ENCODE results near the gene ZNF391.
A peak's percentile ranks its signal among the peaks of the same experiment; 100 is the strongest.
"Not testable (repeated sequence)": the region's sequence is repeated elsewhere in the genome, so short reads cannot be mapped to it uniquely, and the experiment has no call there.

The ZNF391 gene

GRCh38 chr6:27374824-27375612 lies 13.5 kb upstream of the ZNF391 start:
- ChIA-PET CTCF (interaction anchor here (0.9 kb wide), 1 partner anchor 18 kb away, joined by 3 read pairs; no protein-coding TSS in a partner anchor), POLR2A (no interaction called here)
- DNase-seq (ENCODE audit: extremely low spot score), result peak; percentile 79
- TF ChIP-seq CTCF (IDR thresholded peaks at IDR 0.05; ENCODE audit: control extremely low read depth, extremely low read depth, low read depth, missing control alignments), result no peak

DNA sequence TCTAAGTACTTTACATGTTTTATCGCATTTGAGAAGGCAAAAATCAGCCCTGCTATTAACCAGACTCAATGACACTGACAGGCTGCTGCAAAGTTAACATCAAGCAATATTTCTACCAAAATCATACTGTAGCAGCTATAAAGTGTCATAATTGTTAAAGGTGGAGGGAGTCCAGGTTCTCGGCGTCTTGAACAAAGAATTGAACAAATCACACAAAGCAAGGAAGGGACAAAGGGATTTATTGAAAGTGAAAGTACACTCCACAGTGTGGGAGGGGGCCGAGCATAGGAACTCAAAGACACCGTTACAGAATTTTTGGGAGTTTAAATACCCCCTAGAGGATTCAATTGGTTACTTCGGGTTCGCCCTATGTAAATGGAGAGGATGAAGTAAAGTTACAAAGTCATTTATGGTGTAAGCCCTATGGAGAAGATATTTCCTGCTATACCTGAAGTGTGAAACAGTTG lies 12.9 kb upstream of the ZNF391 start:
- DNase-seq (ENCODE audit: extremely low spot score), result no peak
- ChIA-PET POLR2A (no interaction called here), CTCF (no interaction called here)
- TF ChIP-seq CTCF (IDR thresholded peaks at IDR 0.05; ENCODE audit: control extremely low read depth, extremely low read depth, low read depth, missing control alignments), result no peak

DNA sequence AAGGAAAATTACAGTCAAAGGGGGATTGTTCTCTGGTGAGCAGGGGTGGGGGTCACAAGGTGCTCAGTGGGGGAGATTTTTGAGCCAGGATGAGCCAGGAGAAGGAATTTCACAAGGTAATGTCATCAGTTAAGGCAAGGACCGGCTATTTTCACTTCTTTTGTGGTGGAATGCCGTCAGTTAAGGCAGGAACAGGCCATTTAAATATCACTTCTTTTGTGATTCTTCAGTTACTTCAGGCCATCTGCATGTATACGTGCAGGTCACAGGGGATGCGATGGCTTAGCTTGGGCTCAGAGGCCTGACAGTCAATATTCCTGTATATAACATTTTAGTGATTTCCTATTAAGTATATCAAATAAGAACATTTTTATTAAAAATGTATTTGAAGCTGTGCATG lies 10.2 kb upstream of the ZNF391 start:
- CTCF ChIA-PET, POLR2A ChIA-PET: not testable (repeated sequence)

DNA sequence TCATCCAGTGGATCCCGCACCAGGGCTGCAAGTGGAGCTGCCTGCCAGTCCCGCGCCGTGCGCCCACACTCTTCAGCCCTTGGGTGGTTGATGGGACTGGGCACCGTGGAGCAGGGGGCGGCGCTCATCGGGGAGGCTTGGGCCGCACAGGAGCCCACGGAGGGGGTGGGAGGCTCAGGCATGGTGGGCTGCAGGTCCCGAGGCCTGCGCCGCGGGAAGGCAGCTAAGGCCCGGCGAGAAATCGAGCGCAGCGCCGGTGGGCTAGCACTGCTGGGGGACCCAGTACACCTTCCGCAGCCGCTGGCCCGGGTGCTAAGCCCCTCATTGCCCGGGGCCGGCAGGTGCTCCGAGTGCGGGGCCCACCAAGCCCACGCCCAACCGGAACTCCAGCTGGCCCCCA lies 7.6 kb upstream of the ZNF391 start:
- DNase-seq (ENCODE audit: extremely low spot score); CTCF ChIA-PET; POLR2A ChIA-PET: not testable (repeated sequence)

More for the DNA sequence above, 10.2 kb upstream of the ZNF391 start:
- DNase-seq (ENCODE audit: extremely low spot score), result not testable (repeated sequence)

DNA sequence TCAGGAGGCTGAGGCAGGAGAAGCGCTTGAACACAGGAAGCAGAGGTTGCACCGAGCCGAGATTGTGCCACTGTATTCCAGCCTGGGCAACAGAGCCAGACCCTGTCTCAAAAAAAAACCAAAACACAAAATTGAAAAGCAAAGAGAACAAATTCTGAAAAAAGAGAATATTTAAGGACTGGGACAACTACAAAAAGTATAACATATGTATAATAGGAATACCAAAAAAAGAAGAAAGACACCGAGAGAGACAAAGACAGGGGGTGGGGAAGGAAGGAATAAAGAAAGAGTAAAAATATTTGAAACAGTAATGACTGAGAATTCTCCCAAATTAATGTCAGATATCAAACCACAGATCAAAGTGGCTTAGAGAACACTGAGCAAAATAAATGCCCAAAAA lies 5.5 kb upstream of the ZNF391 start:
- ChIA-PET CTCF (no interaction called here), POLR2A (no interaction called here)
- no peak for TF ChIP-seq CTCF (IDR thresholded peaks at IDR 0.05; ENCODE audit: control extremely low read depth, extremely low read depth, low read depth, missing control alignments)
- no peak for DNase-seq (ENCODE audit: extremely low spot score)

DNA sequence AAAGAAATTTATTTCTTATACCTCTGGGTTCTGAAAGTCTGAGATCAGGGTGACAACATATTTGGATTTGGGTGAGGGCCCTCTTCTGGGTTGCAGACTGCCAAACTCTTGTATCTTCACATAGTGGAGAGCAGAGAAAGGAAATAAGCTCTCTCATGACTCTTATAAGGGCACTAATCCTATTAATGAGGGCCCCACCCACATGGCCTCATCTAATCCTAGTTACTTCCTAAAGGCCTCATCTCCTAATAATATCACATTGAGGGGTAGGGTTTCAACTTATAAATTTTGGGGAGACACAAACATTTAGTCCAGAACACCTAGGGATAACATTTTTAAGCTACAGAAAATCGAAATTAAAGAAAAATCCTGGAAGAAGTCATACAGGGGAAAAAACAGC lies 5.1 kb upstream of the ZNF391 start:
- ChIA-PET CTCF (no interaction called here), POLR2A (no interaction called here)
- TF ChIP-seq CTCF (IDR thresholded peaks at IDR 0.05; ENCODE audit: control extremely low read depth, extremely low read depth, low read depth, missing control alignments), result no peak
- no peak for DNase-seq (ENCODE audit: extremely low spot score)

- DNase-seq (ENCODE audit: extremely low spot score), result no peak
- ChIA-PET POLR2A (no interaction called here), CTCF (interaction anchor here (1.4 kb wide), 1 partner anchor 12 kb away, joined by 3 read pairs; no protein-coding TSS in a partner anchor)
- TF ChIP-seq CTCF (IDR thresholded peaks at IDR 0.05; ENCODE audit: control extremely low read depth, extremely low read depth, low read depth, missing control alignments), result no peak
These were observed 4.1 kb downstream of the ZNF391 start for GRCh38 chr6:27392623-27393022.

Measured in GM10248 (cell line).